Mucosa of rectum (tissue), 2 donors: ENCODE results near the gene ACADS.

Experiments used
- H3K27ac ChIP-seq, 2 donors: one replicate each; pipeline ENCODE4 v1.7.0; 2013; ENCODE audit warnings: inconsistent platforms in 2 of 2, low read depth in 2 of 2, low read length in 2 of 2
- H3K27me3 ChIP-seq, 2 donors: one replicate each; pipeline ENCODE4 v1.7.0; 2013; ENCODE audit warnings: low read length in 2 of 2; ENCODE audit not compliant: control insufficient read depth in 2 of 2, insufficient read depth in 2 of 2
- H3K36me3 ChIP-seq, 2 donors: one replicate each; pipeline ENCODE4 v1.7.0; 2013; ENCODE audit warnings: low read length in 2 of 2; ENCODE audit not compliant: control insufficient read depth in 2 of 2, insufficient read depth in 2 of 2
- H3K4me1 ChIP-seq, 2 donors: one replicate each; pipeline ENCODE4 v1.7.0; 2013; ENCODE audit warnings: low read length in 2 of 2, mild to moderate bottlenecking in 1 of 2; ENCODE audit not compliant: control insufficient read depth in 2 of 2, insufficient read depth in 2 of 2
- H3K4me3 ChIP-seq, 2 donors: one replicate each; pipeline ENCODE4 v1.7.0; 2013; ENCODE audit warnings: low read length in 2 of 2
- H3K9ac ChIP-seq, 2 donors: one replicate each; pipeline ENCODE4 v1.7.0; 2013; ENCODE audit warnings: low read length in 2 of 2, low read depth in 1 of 2, mild to moderate bottlenecking in 1 of 2
- H3K9me3 ChIP-seq, 2 donors: one replicate each; pipeline ENCODE4 v1.7.0; 2013; ENCODE audit warnings: low read length in 2 of 2; ENCODE audit not compliant: control insufficient read depth in 2 of 2
- donor health status: healthy.
- donor health status: Normal muscosa, but diverticular disease.

Gene ACADS

DNA sequence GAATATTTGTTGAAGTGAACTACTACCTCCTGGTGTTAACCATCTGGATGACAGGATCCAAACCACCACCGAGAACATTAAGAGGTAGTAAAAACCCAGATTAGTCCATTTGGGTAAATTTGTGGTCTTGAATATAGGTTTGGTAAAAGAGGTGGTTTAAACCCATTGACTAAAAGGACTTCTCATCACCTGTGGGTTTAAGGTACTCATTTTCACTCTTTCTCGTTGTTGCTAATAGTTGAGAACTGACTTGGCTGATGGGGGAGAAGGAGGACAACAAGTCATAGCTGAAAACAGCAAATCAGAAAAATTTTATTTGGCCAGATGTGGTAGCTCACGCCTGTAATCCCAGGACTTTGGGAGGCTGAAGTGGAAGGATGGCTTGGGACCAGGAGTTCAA lies 59.2 kb downstream of the ACADS start:
- no peak overlapping the region for H3K27ac ChIP-seq
- H3K9me3 ChIP-seq: no peaks in the 10 kb centered on the region
- no peaks in the 10 kb centered on the region for H3K4me1 ChIP-seq
- no peak overlapping the region for H3K9ac ChIP-seq
- H3K27me3 ChIP-seq: no peaks in the 10 kb centered on the region
- peaks cover 14 to 18% of the 10 kb centered on the region in 2 donors for H3K36me3 ChIP-seq
- no peak overlapping the region for H3K4me3 ChIP-seq

DNA sequence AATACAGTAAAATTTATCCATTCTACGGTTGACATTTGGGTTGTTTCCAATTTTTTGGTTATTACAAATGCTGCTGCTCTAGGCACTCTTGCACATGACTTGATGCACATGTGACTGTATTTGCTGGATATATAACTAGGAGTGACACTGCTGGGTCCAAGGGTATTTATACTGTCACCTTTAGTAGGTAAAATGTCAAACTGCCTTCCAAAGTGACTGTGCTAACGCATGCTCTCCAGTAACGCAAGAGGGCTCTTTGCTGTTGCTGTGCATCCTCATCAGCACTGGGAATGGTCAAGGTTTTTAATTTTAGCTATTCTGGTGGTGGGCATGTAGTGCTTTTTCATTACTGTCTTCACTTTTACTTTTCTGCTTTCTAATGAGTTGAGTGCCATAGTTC lies 62.3 kb downstream of the ACADS start:
- no peaks in the 10 kb centered on the region for H3K27me3 ChIP-seq
- H3K4me3 ChIP-seq: no peak overlapping the region
- no peak overlapping the region for H3K27ac ChIP-seq
- H3K9ac ChIP-seq: no peak overlapping the region
- H3K4me1 ChIP-seq: peaks cover 3 to 5% of the 10 kb centered on the region in 2 donors
- H3K36me3 ChIP-seq: peaks cover 10 to 12% of the 10 kb centered on the region in 2 donors
- H3K9me3 ChIP-seq: no peaks in the 10 kb centered on the region
